ENCODE results near the gene GPRC6A. TPM values are rescaled to one million over a fixed set of nuclear protein-coding genes. Genes with fewer than 3 reads are reported as not detected.

The GPRC6A gene
- total and polyA plus RNA-seq, 4 donors, result not detected

DNA sequence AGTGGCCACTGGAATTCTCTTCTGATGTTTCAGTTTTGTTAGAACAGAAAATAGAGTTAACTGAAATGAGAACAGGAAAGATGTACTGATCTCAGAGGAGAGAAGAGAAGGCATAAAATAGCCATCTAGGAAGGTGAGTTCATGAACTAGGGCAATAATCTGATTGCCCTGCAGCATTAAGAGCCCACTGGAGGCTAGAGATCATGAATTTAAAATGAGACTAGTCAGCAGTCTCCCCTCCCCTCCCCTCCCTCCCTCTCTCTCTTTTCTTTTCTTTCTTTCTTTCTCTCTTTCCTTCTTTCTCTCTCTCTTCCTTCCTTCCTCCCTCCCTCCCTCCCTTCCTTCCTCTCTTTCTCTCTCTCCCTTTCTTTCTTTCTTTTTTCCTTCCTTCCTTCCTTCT is 28.9 kb downstream of the GPRC6A start:
- H3K4me1 ChIP-seq (ENCODE audit: control insufficient read depth in 4 of 4, insufficient read depth in 4 of 4, low read length in 3 of 4), result no peaks in the 10 kb centered on the region
- TF ChIP-seq RXRA (IDR thresholded peaks at IDR 0.05) (no peak), NR2F2 (IDR thresholded peaks at IDR 0.05) (no peak)
- H3K9me3 ChIP-seq (ENCODE audit: control insufficient read depth in 4 of 4, low read length in 3 of 4), result no peaks in the 10 kb centered on the region
- no peak overlapping the region for H3K9ac ChIP-seq (ENCODE audit: low read depth in 1 of 2, low read length in 2 of 2)
- no peaks in the 10 kb centered on the region for H3K36me3 ChIP-seq (ENCODE audit: control insufficient read depth in 4 of 4, insufficient read depth in 3 of 4, low read depth in 1 of 4, low read length in 3 of 4)
- H3K27me3 ChIP-seq (ENCODE audit: control insufficient read depth in 4 of 4, insufficient read depth in 4 of 4, low read length in 3 of 4), result peaks cover 0 to 4% (median 2%) of the 10 kb centered on the region in 4 donors
- H3K4me3 ChIP-seq (ENCODE audit: low read depth in 1 of 3, low read length in 3 of 3), result no peak overlapping the region
- DNase-seq (ENCODE audit: low spot score), result no peak
- H3K27ac ChIP-seq (ENCODE audit: low read depth in 1 of 2, low read length in 2 of 2), result no peak overlapping the region

- 50% methylated on average over 2 of the region's 2 CpGs for WGBS
- DNase-seq (ENCODE audit: low spot score), result no peak
- H3K4me1 ChIP-seq (ENCODE audit: control insufficient read depth in 4 of 4, insufficient read depth in 4 of 4, low read length in 3 of 4), result no peaks in the 10 kb centered on the region
- H3K27ac ChIP-seq (ENCODE audit: low read depth in 1 of 2, low read length in 2 of 2), result no peak overlapping the region
- H3K36me3 ChIP-seq (ENCODE audit: control insufficient read depth in 4 of 4, insufficient read depth in 3 of 4, low read depth in 1 of 4, low read length in 3 of 4), result no peaks in the 10 kb centered on the region
- peaks cover 0 to 4% (median 0%) of the 10 kb centered on the region in 4 donors for H3K27me3 ChIP-seq (ENCODE audit: control insufficient read depth in 4 of 4, insufficient read depth in 4 of 4, low read length in 3 of 4)
- TF ChIP-seq NR2F2 (IDR thresholded peaks at IDR 0.05) (no peak), HNF4G (IDR thresholded peaks at IDR 0.05) (no peak), ZBTB33 (IDR thresholded peaks at IDR 0.05) (no peak), EGR1 (IDR thresholded peaks at IDR 0.05; ENCODE audit: low read depth in 2 of 2) (no peak), RAD21 (IDR thresholded peaks at IDR 0.05) (no peak), GABPA (IDR thresholded peaks at IDR 0.05 in 1 of 2, conservative IDR thresholded peaks at IDR 0.05 in 1 of 2) (no peak), FOXA2 (IDR thresholded peaks at IDR 0.05) (no peak), FOXA1 (IDR thresholded peaks at IDR 0.05) (no peak), TAF1 (conservative IDR thresholded peaks at IDR 0.05) (no peak), MAX (IDR thresholded peaks at IDR 0.05) (no peak), JUND (IDR thresholded peaks at IDR 0.05) (no peak), RXRA (IDR thresholded peaks at IDR 0.05) (no peak), HNF4A (conservative IDR thresholded peaks at IDR 0.05) (no peak), YY1 (IDR thresholded peaks at IDR 0.05) (no peak), SP1 (IDR thresholded peaks at IDR 0.05) (no peak)
- TF ChIP-seq, protein P1, sequence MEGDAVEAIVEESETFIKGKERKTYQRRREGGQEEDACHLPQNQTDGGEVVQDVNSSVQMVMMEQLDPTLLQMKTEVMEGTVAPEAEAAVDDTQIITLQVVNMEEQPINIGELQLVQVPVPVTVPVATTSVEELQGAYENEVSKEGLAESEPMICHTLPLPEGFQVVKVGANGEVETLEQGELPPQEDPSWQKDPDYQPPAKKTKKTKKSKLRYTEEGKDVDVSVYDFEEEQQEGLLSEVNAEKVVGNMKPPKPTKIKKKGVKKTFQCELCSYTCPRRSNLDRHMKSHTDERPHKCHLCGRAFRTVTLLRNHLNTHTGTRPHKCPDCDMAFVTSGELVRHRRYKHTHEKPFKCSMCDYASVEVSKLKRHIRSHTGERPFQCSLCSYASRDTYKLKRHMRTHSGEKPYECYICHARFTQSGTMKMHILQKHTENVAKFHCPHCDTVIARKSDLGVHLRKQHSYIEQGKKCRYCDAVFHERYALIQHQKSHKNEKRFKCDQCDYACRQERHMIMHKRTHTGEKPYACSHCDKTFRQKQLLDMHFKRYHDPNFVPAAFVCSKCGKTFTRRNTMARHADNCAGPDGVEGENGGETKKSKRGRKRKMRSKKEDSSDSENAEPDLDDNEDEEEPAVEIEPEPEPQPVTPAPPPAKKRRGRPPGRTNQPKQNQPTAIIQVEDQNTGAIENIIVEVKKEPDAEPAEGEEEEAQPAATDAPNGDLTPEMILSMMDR (IDR thresholded peaks at IDR 0.05; ENCODE audit: low read depth, low read length, missing input control), result no peak
- TF ChIP-seq, protein P2, sequence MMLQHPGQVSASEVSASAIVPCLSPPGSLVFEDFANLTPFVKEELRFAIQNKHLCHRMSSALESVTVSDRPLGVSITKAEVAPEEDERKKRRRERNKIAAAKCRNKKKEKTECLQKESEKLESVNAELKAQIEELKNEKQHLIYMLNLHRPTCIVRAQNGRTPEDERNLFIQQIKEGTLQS (IDR thresholded peaks at IDR 0.05), result no peak
- TF ChIP-seq, protein P3, sequence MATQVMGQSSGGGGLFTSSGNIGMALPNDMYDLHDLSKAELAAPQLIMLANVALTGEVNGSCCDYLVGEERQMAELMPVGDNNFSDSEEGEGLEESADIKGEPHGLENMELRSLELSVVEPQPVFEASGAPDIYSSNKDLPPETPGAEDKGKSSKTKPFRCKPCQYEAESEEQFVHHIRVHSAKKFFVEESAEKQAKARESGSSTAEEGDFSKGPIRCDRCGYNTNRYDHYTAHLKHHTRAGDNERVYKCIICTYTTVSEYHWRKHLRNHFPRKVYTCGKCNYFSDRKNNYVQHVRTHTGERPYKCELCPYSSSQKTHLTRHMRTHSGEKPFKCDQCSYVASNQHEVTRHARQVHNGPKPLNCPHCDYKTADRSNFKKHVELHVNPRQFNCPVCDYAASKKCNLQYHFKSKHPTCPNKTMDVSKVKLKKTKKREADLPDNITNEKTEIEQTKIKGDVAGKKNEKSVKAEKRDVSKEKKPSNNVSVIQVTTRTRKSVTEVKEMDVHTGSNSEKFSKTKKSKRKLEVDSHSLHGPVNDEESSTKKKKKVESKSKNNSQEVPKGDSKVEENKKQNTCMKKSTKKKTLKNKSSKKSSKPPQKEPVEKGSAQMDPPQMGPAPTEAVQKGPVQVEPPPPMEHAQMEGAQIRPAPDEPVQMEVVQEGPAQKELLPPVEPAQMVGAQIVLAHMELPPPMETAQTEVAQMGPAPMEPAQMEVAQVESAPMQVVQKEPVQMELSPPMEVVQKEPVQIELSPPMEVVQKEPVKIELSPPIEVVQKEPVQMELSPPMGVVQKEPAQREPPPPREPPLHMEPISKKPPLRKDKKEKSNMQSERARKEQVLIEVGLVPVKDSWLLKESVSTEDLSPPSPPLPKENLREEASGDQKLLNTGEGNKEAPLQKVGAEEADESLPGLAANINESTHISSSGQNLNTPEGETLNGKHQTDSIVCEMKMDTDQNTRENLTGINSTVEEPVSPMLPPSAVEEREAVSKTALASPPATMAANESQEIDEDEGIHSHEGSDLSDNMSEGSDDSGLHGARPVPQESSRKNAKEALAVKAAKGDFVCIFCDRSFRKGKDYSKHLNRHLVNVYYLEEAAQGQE (IDR thresholded peaks at IDR 0.05), result no peak
- H3K9me3 ChIP-seq (ENCODE audit: control insufficient read depth in 4 of 4, low read length in 3 of 4), result no peaks in the 10 kb centered on the region
- no peak overlapping the region for H3K4me3 ChIP-seq (ENCODE audit: low read depth in 1 of 3, low read length in 3 of 3)
- no peak overlapping the region for H3K9ac ChIP-seq (ENCODE audit: low read depth in 1 of 2, low read length in 2 of 2)
These were observed 31.3 kb downstream of the GPRC6A start for GRCh38 chr6:116797585-116797984.

Data from liver (tissue), 9 donors.